Measurements from ENCODE around the gene SLC4A7.
"Not testable (repeated sequence)": the region's sequence is repeated elsewhere in the genome, so short reads cannot be mapped to it uniquely, and the experiment has no call there.

The SLC4A7 gene

DNA sequence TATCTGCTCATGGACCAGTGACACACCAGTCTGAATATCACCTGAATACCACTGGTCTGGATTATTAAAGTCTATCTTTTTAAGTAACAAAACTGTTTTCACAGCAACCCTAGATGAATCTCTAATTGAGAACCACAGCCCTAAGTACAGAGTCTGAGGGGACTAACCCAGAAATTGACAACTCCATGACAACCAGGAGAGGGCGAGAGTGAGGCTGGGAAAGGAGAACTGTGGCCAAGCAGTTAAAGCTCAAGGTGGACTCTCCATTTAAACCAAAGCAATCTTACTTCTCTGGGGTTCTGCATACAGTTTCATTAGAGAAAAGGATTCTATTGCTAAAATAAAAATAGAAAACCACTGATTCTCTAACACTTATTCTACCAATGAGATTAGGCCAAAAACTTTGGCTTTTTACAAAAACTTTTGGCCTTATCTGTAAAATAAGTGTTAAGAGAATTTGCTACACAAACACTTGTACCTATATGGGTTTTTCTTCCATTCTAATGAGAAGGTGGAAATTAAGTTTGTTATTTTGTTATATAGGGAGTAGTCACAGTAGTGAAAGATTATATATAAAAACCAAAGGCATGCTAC, 126.4 kb downstream of the SLC4A7 start:
- peak; percentile 49 for DNase-seq

DNA sequence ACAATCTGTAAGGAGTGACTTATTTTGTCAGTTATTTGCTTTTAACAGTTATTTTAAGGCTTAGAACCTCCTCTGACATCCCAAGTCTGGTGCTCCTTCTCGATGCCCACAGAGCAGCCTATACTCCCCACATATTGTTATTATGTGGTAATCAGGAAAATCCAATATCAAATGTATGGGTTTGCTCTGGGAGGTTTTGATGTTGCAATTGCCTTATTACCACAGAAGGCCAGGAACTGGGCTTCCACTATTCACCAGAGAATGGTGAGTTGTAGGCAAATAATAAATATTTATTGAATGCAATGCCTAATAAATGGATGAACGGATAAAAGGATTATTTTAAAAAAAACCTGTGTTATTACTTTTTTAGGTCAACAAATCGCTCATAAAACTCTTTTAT, 127.2 kb downstream of the SLC4A7 start:
- no peak for DNase-seq

DNA sequence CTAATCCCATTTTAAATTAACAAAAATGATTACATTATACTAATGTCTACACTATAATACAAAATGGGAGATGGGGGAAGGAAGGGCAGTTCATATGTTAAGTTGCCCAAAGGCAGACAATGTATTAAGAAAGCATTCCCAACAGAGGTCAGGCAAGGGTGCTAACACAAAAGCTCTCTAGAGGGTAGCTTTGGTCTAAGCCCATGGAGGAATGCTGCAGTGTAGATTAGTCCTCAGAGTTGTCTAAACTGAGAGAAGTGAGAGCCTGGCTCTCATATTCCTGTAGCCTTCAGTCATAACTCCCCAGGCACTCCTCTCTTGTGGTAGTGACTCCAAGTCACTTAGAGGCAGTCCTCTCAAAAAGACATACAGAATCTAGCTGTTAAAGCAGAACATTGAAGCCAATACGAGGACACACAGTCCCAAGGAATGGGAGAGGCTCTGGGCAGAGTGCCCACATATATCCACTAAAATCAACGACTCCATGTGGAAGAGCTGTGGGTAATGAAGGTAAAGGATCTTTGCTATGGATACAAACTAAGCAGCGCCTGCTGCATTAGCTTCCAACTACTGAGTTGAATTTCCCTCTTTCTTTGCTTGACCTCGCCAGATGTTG, 129.5 kb downstream of the SLC4A7 start:
- DNase-seq = no peak

DNA sequence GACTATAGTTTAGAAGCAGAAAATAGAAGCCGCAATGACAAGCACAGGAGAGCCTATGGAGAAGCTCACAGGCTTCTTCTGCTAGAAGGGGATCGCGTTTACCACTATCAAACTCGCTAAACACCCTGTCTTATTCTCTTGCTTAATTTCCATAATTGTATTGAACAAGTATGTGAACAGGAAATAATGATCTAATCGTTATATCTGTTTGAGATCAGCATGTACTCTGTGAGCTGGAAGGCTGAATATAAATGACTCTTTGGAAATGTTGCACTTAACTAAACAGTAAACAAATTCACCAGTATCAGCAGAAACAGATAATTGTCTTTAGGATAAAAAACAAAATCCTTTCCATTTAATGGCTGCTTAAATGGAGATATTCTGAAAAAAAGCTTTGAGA, 130.0 kb downstream of the SLC4A7 start:
- no peak for DNase-seq

DNA sequence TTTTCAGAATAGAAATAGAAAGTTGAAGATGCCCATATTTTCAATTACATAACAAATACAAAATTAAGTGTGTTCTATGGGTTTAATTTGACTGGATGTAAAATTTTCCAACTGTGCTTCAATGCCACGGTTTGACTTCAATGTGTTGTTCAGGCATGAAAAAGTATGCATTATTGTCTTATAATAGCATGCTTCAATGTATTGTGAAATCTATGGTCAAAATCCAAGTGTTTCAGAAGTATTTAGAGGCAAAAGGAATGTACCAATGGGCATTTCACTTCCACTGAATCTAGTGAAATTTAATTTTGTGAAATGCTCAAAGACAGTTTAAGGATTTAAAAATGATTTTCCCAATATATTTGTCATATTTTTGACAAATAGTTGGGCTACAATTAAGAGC, 131.0 kb downstream of the SLC4A7 start:
- DNase-seq = peak; percentile 20

DNA sequence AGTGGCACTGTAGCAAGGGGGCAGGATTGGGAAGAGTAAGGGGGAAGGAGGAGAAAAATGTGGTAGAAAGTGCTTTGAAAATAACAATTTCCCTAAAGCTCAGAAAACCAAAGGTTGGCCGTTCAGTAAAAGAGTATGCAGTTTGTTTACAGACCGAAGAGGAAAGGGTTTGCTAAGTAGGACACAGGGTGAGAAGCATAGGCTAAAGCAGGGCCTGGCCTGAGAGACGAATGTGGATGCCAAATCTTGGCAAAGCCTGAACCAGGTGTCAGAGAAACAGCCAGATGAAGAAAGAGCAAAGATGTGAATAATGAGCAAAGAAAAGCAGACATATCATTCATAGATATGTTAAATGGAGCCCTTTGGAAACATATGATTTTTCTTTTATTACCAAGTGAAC, 132.1 kb downstream of the SLC4A7 start:
- no peak for DNase-seq

DNA sequence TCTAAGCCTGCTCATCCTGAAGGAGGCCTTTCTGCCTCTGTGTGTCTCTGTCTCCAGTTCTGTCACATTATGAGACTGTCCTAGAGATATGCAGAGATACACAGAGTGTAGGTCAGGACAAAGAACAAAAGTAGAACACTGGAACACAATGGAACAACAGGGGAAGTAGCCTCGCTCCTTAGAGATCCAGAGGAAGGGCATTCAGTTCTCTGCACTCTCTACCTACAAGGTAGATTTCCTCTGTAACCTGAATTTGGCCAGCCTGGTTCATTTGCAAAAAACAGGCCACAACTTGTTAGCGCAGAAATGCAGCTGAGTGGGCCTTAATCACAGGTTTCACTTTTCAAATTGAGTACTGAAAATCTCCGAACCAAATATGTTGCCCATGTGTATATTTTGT, 134.4 kb downstream of the SLC4A7 start:
- DNase-seq = no peak

DNA sequence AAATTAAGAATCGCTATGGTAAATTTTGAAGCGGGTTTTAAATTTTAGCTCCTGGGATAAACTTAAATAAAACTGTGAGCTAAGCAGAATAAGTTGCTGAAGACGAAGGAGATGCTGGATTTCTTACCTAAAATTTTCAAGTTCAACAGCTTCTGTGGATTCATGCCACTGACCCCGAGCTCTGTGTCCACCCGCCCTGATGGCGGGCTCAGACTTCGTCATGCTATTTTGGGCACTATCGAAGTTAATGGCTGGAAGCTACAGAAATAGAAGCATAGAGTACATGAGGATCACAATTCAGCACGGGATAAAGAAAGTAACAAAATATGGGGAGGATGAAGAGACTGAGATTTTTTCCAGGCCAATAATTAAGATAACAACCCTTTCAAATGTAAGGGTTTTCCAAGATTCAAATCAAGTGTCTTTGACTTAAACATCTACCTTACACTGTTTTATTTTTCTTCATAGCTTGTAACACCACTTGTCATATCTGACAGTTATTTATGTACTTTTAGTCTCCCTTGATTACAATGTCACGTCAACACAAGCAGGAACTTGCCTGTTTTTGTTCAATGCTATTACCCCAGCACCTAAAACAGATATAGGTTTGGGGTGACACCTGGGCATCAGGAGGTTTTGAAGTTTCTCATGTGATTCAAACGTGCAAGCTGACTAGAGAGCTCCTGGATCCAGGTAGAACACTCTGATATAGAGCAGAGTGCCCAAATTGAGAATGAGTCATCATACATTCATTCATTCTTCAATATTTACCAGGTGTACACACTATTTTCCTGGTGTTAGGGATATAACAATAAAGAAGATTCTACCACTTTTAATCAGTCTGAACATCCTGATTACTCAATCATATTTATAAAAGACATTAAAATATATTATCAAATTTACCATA, 138.0 kb downstream of the SLC4A7 start:
- no peak for DNase-seq

DNA sequence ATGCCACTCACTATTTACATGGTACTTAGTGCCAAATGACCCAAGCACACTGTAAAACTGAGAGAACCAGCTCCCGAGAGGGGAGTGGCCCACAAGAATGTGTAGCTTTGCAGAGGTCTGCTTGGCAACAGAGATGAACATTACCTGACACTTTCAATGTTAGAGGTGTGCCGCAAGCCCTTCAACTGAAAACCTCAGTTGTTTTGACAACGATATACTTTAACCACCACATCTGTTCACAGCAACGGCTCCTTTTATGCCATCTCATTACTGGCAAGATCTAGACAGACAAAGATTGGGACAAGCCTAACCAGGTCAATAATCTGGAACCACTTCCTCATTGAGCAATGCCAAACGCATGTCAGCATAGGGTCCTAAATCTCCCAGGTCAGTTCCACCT, 138.7 kb downstream of the SLC4A7 start:
- no peak for DNase-seq

DNA sequence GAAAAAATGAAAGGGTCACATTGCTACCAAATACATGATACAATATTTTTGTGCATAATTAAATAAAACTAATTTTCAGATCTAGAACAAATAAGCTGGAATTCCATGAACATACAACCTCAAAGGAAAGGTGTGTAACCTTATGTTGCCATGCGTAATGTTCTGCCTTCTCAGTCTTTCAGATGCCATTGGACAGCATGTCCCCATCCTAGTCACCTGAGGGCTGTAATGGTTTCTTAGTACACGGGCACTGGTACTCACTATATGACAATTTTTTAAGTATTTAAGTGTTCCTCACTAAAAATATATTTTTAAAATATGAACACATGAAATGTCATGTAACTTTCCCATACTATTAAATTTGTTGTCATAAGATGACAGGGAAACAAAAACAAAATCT, 139.1 kb downstream of the SLC4A7 start:
- DNase-seq = no peak

DNA sequence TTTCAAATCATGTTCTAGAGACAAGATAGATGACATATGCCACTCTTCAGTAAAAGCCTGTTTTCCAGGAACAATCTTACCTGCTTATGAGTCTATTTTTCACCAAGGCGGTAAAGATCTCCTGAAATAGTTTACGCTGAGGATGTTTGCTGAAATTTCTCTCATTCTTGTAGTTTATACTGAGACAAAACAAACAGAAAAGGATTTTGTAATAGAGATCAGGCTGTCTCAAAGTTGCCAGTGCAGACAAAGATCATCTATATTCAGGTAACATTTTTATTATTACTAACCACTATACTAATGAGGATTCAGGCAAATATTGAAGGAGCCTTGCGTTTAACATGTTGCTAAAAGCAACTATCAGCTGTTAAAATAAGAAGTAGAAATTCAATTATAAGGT, 140.0 kb downstream of the SLC4A7 start:
- no peak for DNase-seq

DNA sequence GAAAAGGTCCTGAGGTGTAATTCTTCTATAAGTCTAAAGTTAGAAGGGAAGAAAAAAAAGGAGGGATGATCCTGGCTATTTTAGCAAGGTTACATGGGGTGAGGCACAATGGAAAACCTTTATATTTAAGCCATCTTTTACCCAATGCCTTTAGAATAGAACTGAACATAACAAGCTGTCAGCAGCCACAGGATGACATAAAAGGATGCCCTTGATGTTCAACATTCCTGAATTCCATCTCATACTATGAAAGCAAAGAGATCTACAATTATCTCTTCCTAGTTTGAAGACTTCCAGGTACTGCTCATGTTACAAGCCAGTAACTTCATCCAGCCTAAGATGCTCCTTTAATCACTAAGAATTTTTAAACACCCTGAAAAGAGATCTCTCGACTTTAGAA, 141.9 kb downstream of the SLC4A7 start:
- peak; percentile 13 for DNase-seq

DNA sequence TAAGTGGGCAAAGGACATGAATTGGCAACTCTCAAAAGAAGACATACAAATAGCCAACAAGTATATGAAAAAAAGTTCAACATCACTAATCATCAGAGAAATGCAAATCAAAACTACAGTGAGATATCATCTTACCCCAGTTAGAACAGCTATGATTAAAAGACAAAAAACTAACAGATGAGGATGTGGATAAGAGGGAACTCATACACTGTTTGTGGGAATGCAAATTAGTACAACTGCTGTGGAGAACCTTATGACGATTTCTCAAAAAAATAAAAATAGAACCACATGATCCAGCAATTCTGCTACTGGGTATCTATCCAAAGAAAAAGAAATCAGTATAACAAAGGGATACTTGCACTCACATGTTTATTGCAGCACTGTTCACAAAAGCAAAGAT, 143.7 kb downstream of the SLC4A7 start:
- DNase-seq = no peak

DNA sequence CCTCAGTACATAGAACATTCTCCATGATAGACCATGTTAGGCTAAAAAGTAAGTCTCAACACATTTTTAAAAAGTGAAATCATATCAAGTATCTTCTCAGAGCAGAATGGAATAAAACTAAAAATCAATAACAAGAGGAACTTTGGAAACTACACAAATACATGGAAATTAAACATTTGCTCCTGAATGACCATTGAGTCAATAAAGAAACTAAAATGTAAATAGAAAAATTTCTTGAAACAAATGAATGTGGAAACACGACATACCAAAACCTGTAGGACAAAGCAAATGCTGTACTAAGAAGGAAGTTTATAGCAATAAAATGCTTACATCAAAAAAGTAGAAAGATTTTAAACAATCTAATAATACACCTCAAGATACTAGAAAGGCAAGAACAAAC, 148.6 kb downstream of the SLC4A7 start:
- no peak for DNase-seq

DNA sequence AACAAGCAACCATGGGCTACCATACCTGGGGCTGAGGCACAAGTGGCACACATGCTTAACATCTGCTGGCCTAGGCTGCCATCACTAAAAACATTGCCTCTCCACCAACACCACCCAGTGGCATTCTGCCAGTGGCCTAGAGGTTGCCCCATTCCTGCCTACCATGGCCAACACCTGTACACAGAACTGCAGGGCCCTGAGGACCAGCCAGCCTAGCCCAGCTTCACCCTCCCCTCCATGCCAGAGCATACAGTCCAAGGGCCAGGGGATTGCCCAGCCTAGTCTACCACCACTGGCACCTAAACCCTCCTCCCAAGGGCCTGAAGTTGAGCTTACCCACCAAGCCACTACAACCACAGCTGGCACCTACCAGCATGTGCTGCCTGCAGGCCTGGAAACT, 150.3 kb downstream of the SLC4A7 start:
- DNase-seq = no peak

DNA sequence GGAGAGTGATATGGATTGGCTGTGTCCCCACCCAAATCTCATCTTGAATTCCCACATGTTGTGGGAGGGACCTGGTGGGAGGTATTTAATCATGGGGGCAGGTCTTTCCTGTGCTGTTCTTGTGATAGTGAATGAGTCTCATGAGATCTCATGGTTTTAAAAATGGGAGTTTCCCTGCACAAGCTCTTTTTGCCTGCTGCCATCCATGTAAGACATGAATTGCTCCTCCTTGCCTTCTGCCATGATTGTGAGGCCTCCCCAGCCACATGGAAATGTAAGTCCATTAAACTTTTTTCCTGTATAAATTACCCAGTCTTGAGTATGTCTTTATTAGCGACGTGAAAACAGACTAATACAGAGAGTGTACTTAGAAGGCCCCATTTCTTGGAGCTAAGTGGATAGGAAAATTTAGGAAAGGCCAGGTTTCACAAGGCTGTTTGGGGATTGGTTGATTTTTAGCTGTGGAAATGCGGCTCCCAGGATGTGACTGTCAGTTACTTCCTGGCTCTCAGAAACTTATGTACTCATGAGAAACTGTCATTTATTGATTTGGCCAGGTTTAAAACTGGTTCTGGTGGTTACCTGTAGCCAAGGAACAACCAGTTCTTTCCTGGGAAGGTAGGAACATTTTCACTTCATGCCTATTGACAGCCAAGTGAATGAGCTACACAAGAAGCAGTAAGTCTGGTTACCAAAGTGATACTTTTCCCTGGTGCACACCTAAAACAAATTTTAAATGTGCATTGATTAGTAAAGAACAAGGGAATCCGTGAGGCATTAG, 155.0 kb downstream of the SLC4A7 start:
- not testable (repeated sequence) for DNase-seq

DNA sequence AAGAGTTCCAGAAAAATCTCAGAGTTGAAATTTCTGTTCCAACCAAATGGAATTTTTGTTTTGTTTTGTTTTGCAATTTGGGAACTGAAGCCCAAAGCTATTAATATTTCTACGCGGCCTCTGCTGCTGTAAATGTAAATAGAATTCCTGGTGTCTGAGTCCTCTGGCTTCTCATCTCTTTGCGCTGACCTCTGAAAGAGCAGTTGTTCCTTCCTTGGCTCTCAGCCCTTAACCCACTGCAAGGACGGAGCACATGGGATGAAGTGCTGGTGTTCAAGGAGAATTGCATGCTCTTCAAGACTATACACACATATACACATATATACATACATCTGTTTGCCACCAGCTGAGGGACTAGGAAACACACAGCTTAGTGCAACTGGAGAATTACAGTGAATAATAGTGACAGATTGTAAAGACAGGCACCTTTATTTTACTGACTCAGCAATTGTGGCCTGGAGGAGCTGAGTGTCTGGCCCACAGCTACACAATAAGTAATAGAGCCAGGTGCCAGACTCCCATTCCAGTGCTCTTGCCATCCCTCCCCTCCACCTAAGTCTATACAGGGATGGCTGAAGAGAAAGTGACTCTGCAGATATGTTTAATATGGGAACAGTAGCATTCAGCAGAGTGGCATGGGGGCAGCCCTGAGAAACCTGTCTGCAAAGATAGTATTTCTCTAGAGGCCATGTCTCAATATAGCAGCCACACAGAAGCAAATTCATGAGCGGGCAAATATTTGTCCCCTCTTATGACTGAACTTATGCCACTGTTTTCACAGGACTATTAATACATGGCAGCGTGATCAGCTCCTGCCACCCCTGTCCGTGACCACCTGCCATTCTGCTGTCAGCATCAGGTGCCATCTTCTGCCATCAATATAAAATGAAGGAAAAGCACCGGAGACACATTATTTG, 157.3 kb downstream of the SLC4A7 start:
- DNase-seq = peak; percentile 88

DNA sequence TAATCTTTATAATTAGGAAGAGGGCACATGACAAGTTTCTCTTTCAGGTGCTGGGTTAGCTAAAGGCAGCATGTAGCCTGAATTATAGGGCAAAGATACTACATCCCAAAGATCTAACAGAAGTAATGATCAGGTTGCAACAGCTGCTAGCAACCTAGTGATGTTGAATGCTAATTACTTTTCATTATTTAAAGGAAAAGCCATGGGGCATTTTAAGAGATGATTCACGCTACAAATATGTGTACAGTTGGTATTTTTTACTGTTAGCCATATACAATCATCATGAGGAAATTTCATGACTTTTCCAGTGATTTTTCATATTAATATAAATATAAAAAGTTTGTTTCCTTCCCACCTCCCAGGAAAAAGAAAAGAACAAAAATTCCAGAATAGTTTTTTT, 158.0 kb downstream of the SLC4A7 start:
- DNase-seq = peak; percentile 52

DNA sequence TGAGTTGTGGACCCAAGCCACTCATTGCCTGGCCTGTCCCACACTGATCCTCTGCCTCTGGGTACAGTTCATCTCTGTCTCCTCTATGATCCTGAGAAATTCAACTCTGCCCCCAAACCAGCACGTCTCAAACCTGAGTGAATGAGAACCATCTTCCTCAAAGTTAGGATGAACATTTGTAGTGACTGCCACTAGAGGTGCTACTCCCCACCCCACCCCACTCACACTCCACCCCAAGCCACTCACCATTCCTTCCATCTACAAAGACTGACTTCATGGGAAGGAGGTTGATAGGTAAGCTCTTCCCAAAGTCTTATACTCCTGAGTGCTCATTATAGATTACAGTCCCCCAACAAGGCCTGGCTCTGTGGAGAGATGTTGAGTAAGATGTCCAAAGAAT, 158.8 kb downstream of the SLC4A7 start:
- DNase-seq = no peak

DNA sequence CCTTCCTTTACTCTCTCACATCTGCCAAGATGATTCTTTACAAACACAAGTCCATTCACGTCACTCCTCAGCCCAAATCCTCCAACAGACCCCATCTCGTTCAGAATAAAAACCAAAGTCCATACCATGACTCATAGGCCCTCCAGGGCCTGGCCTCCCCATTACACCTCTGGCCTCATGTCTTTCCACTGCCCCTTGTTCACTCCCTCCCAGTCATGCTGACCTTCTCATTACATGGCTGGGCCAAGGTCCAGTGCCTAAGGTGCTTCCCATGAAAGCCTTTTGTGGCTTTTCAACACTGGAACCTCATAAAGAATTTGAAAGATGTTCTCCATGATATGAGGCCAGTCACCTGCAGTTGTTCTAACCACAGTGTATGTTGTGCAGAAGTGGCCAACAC, 159.5 kb downstream of the SLC4A7 start:
- DNase-seq = no peak

DNA sequence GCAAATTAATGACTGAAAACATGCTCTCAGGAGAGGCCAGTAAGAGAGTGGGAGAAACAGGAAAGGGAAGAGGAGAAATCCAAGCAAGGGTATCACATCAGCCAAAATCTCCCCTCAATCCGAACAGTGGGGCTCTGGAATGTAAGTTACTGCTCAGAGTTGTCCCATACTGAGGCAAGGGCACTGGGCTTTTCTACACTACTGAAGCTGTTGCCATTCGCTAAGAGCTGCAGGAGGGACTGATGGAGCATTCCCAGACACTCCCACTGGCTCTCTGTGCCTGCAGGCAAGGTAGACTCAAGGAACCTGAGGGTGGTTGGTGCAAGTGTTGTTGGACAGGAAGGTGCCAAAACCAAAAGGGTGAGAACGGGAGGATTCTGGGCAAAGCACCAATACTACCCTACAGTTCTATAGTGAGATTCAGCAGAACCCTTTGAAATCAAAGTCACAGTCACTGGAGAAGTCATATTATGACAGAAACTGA, 161.1 kb downstream of the SLC4A7 start:
- no peak for DNase-seq

Data from fibroblast of skin of right quadriceps (primary cell).